Thyroid gland (tissue), 4 donors: Measurements from ENCODE around the gene THAP4. TPM values are rescaled to one million over a fixed set of nuclear protein-coding genes. Genes with fewer than 3 reads are reported as not detected.

Source experiments
- DNase-seq, 2 donors: peaks; one replicate each; pipeline ENCODE4 v3.0.0-alpha.2; 2019
- H3K27ac ChIP-seq, 3 donors: fragments of 200-600 bp; sonication (generic); 1 replicate in 2 of 3; 2 replicates in 1 of 3; pipeline ENCODE4 v1.5.1; 2016 to 2019; ENCODE audit warnings: mild to moderate bottlenecking in 1 of 3, moderate library complexity in 1 of 3
- H3K27me3 ChIP-seq: fragments of 200-600 bp; sonication (generic); one replicate; pipeline ENCODE4 v1.5.1; 2019
- H3K36me3 ChIP-seq, 2 donors: fragments of 200-600 bp; sonication (generic); one replicate each; pipeline ENCODE4 v1.5.1; 2016 to 2019
- H3K4me1 ChIP-seq, 2 donors: fragments of 200-600 bp; sonication (generic); one replicate each; pipeline ENCODE4 v1.5.1; 2017 to 2019
- H3K4me3 ChIP-seq, 3 donors: fragments of 200-600 bp; sonication (generic); replicated peaks in 1 of 3; 1 replicate in 2 of 3; 2 replicates in 1 of 3; pipeline ENCODE4 v1.5.1; 2016; ENCODE audit warnings: mild to moderate bottlenecking in 1 of 3
- H3K9me3 ChIP-seq: fragments of 200-600 bp; sonication (generic); one replicate; pipeline ENCODE4 v1.5.1; 2017
- CTCF ChIP-seq, 6 experiments: fragments of 200-600 bp in 3 of 6; fragments of 450-650 bp in 3 of 6; sonication (generic) in 3 of 6; IDR thresholded peaks; one replicate each; pipeline ENCODE4 v1.5.1; 2016 to 2019; ENCODE audit warnings: antibody characterized with exemption in 6 of 6, mild to moderate bottlenecking in 2 of 6, inconsistent platforms in 1 of 6, moderate library complexity in 1 of 6
- POLR2A ChIP-seq, 2 donors: fragments of 450-650 bp; IDR thresholded peaks; one replicate each; pipeline ENCODE4 v1.6.1; 2017; ENCODE audit warnings: antibody characterized with exemption in 2 of 2, mild to moderate bottlenecking in 2 of 2, moderate library complexity in 1 of 2
- WGBS, 2 donors: methylation state at CpG; one replicate each; pipeline ENCODE4 v1.1.5; 2017; 5-methylcytosine and 5-hydroxymethylcytosine counted together
- intact Hi-C: fragments of 100-400 bp; cut with DNase I; formaldehyde crosslinking; loops from one replicate; pipeline ENCODE4 v1.15.1; 2023
- total RNA-seq, 4 donors: library from RNA; depleted of rRNA; stranded (reverse); fragments of >200 nt; gene quantifications; one replicate each; pipeline ENCODE4 v1.2.3, GENCODE V29; 2016

Gene THAP4
- total RNA-seq, 4 donors from 2014 or later, result 42.9 to 53.6 (median 46.2) TPM

GRCh38 chr2:241657786-241658254, 20.9 kb upstream of the THAP4 start:
- Histone ChIP-seq H3K4me3 (no peak overlapping the region), H3K4me1 (no peaks in the 10 kb centered on the region), H3K27ac (no peak overlapping the region), H3K9me3 (no peaks in the 10 kb centered on the region), H3K36me3 (peaks cover 45 to 53% of the 10 kb centered on the region in 2 donors), H3K27me3 (no peaks in the 10 kb centered on the region)
- intact Hi-C loops, result no loop called here
- 94 to 96% methylated on average over 14 of the region's 15 CpGs for WGBS, 2 donors
- DNase-seq, result no peak
- TF ChIP-seq CTCF (IDR thresholded peaks at IDR 0.05), result no peak
- TF ChIP-seq POLR2A (IDR thresholded peaks at IDR 0.05), result no peak

GRCh38 chr2:241656190-241656741, 19.3 kb upstream of the THAP4 start:
- Histone ChIP-seq H3K36me3 (peaks cover 50 to 55% of the 10 kb centered on the region in 2 donors), H3K4me1 (no peaks in the 10 kb centered on the region), H3K27me3 (no peaks in the 10 kb centered on the region), H3K9me3 (no peaks in the 10 kb centered on the region), H3K27ac (no peak overlapping the region), H3K4me3 (no peak overlapping the region)
- no peak for DNase-seq
- intact Hi-C loops, result no loop called here
- WGBS, 2 donors, result 92 to 98% methylated on average over 13 of the region's 13 CpGs
- TF ChIP-seq CTCF (IDR thresholded peaks at IDR 0.05) (no peak), POLR2A (IDR thresholded peaks at IDR 0.05) (no peak)

- TF ChIP-seq CTCF (IDR thresholded peaks at IDR 0.05) (no peak), POLR2A (IDR thresholded peaks at IDR 0.05) (no peak)
- H3K27ac ChIP-seq, result no peak overlapping the region
- H3K27me3 ChIP-seq, result no peaks in the 10 kb centered on the region
- no peaks in the 10 kb centered on the region for H3K4me1 ChIP-seq
- peaks cover 48 to 49% of the 10 kb centered on the region in 2 donors for H3K36me3 ChIP-seq
- intact Hi-C loops, result no loop called here
- no peaks in the 10 kb centered on the region for H3K9me3 ChIP-seq
- no peak for DNase-seq
- 94 to 96% methylated on average over 17 of the region's 17 CpGs for WGBS, 2 donors
- H3K4me3 ChIP-seq, result no peak overlapping the region
Observed at GRCh38 chr2:241655516-241656189, 18.7 kb upstream of the THAP4 start.

- no peaks in the 10 kb centered on the region for H3K27me3 ChIP-seq
- no peak for DNase-seq
- H3K4me1 ChIP-seq, result no peaks in the 10 kb centered on the region
- intact Hi-C loops, result no loop called here
- H3K36me3 ChIP-seq, result peaks cover 38 to 41% of the 10 kb centered on the region in 2 donors
- H3K4me3 ChIP-seq, result no peak overlapping the region
- WGBS, 2 donors, result 86 to 88% methylated on average over 12 of the region's 12 CpGs
- no peak for TF ChIP-seq POLR2A (IDR thresholded peaks at IDR 0.05)
- no peak for TF ChIP-seq CTCF (IDR thresholded peaks at IDR 0.05)
- H3K27ac ChIP-seq, result no peak overlapping the region
- H3K9me3 ChIP-seq, result no peaks in the 10 kb centered on the region
Observed at GRCh38 chr2:241654551-241654950, 17.6 kb upstream of the THAP4 start.

- intact Hi-C loops, result no loop called here
- Histone ChIP-seq H3K27ac (no peak overlapping the region), H3K27me3 (no peaks in the 10 kb centered on the region), H3K4me3 (no peak overlapping the region), H3K36me3 (peaks cover 33 to 35% of the 10 kb centered on the region in 2 donors), H3K9me3 (no peaks in the 10 kb centered on the region), H3K4me1 (no peaks in the 10 kb centered on the region)
- WGBS, 2 donors, result 93 to 98% methylated on average over 13 of the region's 13 CpGs
- DNase-seq, result no peak
- TF ChIP-seq CTCF (IDR thresholded peaks at IDR 0.05) (no peak), POLR2A (IDR thresholded peaks at IDR 0.05) (no peak)
Observed at GRCh38 chr2:241653210-241653750, 16.3 kb upstream of the THAP4 start.
